Ishikawa (cell line): ENCODE data around the gene RALGAPA2.

Experiments used
- CEBPB ChIP-seq: IDR thresholded peaks from 2 replicates; pipeline ENCODE4 v1.6.1; 2012
- CREB1 ChIP-seq: IDR thresholded peaks from 2 replicates; pipeline ENCODE4 v1.6.1; 2012; ENCODE audit warnings: low read depth
- EGR1 ChIP-seq: IDR thresholded peaks from 2 replicates; pipeline ENCODE4 v1.6.1; 2012
- EP300 ChIP-seq: IDR thresholded peaks from 2 replicates; pipeline ENCODE4 v1.6.1; 2012; ENCODE audit warnings: borderline replicate concordance
- FOXM1 ChIP-seq: IDR thresholded peaks from 2 replicates; pipeline ENCODE4 v1.6.1; 2012; ENCODE audit warnings: low read depth, borderline replicate concordance
- NFIC ChIP-seq: IDR thresholded peaks from 2 replicates; pipeline ENCODE4 v1.6.1; 2012
- RAD21 ChIP-seq: IDR thresholded peaks from 2 replicates; pipeline ENCODE4 v1.6.1; 2012; ENCODE audit warnings: low read depth
- TAF1 ChIP-seq: IDR thresholded peaks from 2 replicates; pipeline ENCODE4 v1.6.1; 2012; ENCODE audit warnings: low read depth, mild to moderate bottlenecking
- TCF12 ChIP-seq: IDR thresholded peaks from 2 replicates; pipeline ENCODE4 v1.6.1; 2012; ENCODE audit warnings: low read depth
- TEAD4 ChIP-seq: IDR thresholded peaks from 2 replicates; pipeline ENCODE4 v1.6.1; 2012
- YY1 ChIP-seq: IDR thresholded peaks from 2 replicates; pipeline ENCODE4 v1.6.1; 2012; ENCODE audit warnings: low read depth
- ZBTB7A ChIP-seq: IDR thresholded peaks from 2 replicates; pipeline ENCODE4 v1.6.1; 2012; ENCODE audit warnings: low read depth
- TF ChIP-seq, protein P1 (sequence below): IDR thresholded peaks from 2 replicates; pipeline ENCODE4 v1.6.1; 2012
- TF ChIP-seq, protein P2 (sequence below): IDR thresholded peaks from 2 replicates; pipeline ENCODE4 v1.6.1; 2012; ENCODE audit warnings: low read depth, mild to moderate bottlenecking
- TF ChIP-seq, protein P3 (sequence below): IDR thresholded peaks from 2 replicates; pipeline ENCODE4 v1.6.1; 2012

Gene RALGAPA2

DNA sequence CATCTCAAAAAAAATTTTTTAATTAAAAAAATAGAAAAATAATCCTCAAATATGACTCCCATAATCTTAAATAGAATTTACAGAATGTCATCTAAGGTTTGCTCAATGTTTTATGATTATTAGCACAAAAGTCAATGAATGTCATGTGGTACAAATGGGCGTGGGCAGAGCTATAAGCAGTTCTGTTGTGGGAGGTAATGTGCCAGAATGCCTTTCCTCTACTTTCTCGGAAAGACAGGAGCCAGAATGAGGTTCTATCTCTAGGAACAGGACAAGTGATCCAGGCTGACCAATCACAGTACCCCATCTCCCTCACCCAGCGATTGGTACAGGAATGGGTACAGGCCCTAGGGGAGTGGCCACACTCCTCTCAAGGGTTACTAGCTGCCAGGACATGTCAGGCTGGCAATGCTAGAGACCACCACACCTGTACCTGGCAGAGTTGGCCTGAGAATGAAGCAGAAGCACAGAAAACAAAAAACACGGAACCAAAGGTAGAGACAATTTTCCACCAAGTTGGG lies 15.1 kb downstream of the RALGAPA2 start:
- TF ChIP-seq FOXM1 = no peak
- TF ChIP-seq TAF1 = no peak
- TF ChIP-seq CREB1 = no peak
- TF ChIP-seq, protein P1, sequence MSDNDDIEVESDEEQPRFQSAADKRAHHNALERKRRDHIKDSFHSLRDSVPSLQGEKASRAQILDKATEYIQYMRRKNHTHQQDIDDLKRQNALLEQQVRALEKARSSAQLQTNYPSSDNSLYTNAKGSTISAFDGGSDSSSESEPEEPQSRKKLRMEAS = no peak
- no peak for TF ChIP-seq RAD21
- no peak for TF ChIP-seq TEAD4
- TF ChIP-seq ZBTB7A = no peak
- TF ChIP-seq, protein P2, sequence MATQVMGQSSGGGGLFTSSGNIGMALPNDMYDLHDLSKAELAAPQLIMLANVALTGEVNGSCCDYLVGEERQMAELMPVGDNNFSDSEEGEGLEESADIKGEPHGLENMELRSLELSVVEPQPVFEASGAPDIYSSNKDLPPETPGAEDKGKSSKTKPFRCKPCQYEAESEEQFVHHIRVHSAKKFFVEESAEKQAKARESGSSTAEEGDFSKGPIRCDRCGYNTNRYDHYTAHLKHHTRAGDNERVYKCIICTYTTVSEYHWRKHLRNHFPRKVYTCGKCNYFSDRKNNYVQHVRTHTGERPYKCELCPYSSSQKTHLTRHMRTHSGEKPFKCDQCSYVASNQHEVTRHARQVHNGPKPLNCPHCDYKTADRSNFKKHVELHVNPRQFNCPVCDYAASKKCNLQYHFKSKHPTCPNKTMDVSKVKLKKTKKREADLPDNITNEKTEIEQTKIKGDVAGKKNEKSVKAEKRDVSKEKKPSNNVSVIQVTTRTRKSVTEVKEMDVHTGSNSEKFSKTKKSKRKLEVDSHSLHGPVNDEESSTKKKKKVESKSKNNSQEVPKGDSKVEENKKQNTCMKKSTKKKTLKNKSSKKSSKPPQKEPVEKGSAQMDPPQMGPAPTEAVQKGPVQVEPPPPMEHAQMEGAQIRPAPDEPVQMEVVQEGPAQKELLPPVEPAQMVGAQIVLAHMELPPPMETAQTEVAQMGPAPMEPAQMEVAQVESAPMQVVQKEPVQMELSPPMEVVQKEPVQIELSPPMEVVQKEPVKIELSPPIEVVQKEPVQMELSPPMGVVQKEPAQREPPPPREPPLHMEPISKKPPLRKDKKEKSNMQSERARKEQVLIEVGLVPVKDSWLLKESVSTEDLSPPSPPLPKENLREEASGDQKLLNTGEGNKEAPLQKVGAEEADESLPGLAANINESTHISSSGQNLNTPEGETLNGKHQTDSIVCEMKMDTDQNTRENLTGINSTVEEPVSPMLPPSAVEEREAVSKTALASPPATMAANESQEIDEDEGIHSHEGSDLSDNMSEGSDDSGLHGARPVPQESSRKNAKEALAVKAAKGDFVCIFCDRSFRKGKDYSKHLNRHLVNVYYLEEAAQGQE = no peak
- TF ChIP-seq EGR1 = no peak

DNA sequence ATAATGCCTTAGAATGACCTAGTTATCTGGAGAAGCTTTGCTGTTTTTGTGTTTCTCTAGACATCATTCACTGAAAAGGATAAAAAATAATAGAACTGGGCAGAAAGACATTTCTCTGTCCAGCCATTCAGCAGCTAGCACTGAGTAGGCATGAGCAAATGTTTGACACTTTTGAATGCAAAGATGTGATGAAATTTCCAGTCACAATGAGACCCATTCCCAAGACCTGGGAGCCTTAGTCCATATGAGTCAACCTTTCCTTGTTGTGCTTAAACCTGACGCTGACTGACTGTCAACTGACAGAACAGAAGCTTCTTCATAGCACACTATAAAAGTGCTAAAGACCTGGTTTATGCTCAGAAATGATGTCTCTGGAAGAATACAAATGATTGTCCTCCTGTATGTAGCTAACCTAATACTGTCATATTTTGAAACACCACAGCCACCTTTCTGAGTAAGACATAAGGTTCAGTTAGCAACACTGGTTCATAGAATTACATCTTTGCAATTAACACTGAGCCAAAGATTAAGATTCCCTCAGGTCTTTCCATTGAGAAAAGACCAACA lies 17.1 kb downstream of the RALGAPA2 start:
- TF ChIP-seq CREB1 (no peak), TAF1 (no peak), FOXM1 (no peak), EGR1 (no peak), NFIC (no peak), RAD21 (no peak), CEBPB (no peak), ZBTB7A (no peak), TCF12 (no peak), YY1 (no peak), TEAD4 (no peak), EP300 (no peak)
- TF ChIP-seq, protein P2 = no peak
- TF ChIP-seq, protein P3, sequence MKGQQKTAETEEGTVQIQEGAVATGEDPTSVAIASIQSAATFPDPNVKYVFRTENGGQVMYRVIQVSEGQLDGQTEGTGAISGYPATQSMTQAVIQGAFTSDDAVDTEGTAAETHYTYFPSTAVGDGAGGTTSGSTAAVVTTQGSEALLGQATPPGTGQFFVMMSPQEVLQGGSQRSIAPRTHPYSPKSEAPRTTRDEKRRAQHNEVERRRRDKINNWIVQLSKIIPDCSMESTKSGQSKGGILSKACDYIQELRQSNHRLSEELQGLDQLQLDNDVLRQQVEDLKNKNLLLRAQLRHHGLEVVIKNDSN = no peak
- TF ChIP-seq, protein P1 = no peak

DNA sequence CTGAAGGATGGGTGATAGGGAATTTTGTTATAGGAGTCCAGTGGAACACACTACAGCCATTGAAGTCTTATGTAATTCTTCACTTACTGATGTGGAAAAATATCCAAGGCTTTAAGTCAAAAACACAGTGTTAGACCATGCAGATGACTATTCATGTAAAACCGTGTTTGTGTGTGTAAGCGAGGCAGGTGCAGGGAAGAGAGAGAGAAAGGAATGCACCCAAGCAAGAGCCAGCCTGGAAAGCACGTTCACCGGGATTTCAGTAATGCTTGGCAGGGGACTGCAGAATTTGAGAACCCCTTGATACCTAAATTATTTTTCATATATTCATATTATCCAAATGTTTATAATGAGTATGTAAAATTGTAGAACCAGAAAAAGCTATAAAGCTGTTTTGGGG lies 17.9 kb downstream of the RALGAPA2 start:
- TF ChIP-seq EP300 (no peak), TEAD4 (no peak), RAD21 (no peak), CEBPB (no peak), CREB1 (no peak), NFIC (no peak), EGR1 (no peak), TAF1 (no peak), TCF12 (no peak)
- TF ChIP-seq, protein P2 = no peak
- TF ChIP-seq, protein P3 = no peak
- TF ChIP-seq, protein P1 = no peak

DNA sequence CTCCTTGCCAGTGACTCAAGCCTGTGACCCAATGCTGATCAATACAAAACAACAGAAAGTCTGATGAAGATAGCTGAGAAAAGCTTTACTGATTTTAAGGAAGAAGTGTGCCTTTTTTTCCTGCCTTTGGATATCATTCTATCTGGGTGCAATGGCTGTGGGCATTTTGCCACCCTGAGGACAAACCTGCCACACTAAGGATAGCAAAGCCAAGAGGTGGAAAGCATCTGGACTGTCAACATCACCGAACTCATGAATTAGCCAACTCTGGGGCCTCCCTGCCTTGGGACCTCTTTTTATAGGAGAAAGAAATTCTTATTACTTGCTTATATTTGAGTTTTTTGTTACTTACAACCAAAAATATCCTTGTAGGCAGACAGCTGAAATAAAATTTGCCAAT lies 19.9 kb downstream of the RALGAPA2 start:
- TF ChIP-seq TAF1 = no peak
- TF ChIP-seq, protein P2 = no peak
- TF ChIP-seq CREB1 = no peak
- no peak for TF ChIP-seq FOXM1
- TF ChIP-seq, protein P3 = no peak
- TF ChIP-seq, protein P1 = no peak
- no peak for TF ChIP-seq EP300
- TF ChIP-seq ZBTB7A = no peak
- TF ChIP-seq YY1 = no peak
- no peak for TF ChIP-seq NFIC
- TF ChIP-seq EGR1 = no peak
- no peak for TF ChIP-seq TEAD4
- no peak for TF ChIP-seq TCF12
- no peak for TF ChIP-seq CEBPB
